ENCODE data around the gene SLCO1A2. TPM values are rescaled to one million over a fixed set of nuclear protein-coding genes. Genes with fewer than 3 reads are reported as not detected.

The SLCO1A2 gene
- total RNA-seq, 1 experiment from 2014 or later, result not detected

- no peak for ATAC-seq
- ChIA-PET POLR2A (no interaction called here), CTCF (no interaction called here)
- Histone ChIP-seq H3K27ac (ENCODE audit: low read length) (no peak overlapping the region), H3K36me3 (ENCODE audit: control insufficient read depth, insufficient read depth, low read length) (no peaks in the 10 kb centered on the region), H3K27me3 (ENCODE audit: control insufficient read depth, insufficient read depth, low read length) (no peaks in the 10 kb centered on the region), H3K4me1 (ENCODE audit: control insufficient read depth, insufficient read depth, low read length) (no peaks in the 10 kb centered on the region), H3K9me3 (ENCODE audit: control insufficient read depth, insufficient read depth, low read depth, low read length) (no peaks in the 10 kb centered on the region), H3K4me3 (ENCODE audit: low read depth in 2 of 2, low read length in 2 of 2) (no peak overlapping the region)
- TF ChIP-seq TCF7L2 (IDR thresholded peaks at IDR 0.05; ENCODE audit: low read depth, low read length) (no peak), SIN3A (IDR thresholded peaks at IDR 0.05; ENCODE audit: borderline replicate concordance, insufficient read depth, low read depth, low read length) (no peak), REST (IDR thresholded peaks at IDR 0.05; ENCODE audit: insufficient read depth in 1 of 2, low read depth in 2 of 2, low read length in 1 of 2) (no peak), POLR2AphosphoS5 (IDR thresholded peaks at IDR 0.05; ENCODE audit: low read depth, low read length) (no peak), CTCF (IDR thresholded peaks at IDR 0.05) (no peak)
- intact Hi-C loops (cut with micrococcal nuclease; ENCODE audit: unreplicated experiment) (no loop called here), in situ Hi-C loops (cut with HindIII; ENCODE audit: low pct_unique_long_range_greater_than_20kb, low sequenced_read_pairs) (no loop called here)
- BruUV-seq (replicated peaks), result no TSS peak
- no peak for DNase-seq (ENCODE audit: low read depth, low spot score)
Measured at GRCh38 chr12:21354641-21355040, 19.9 kb upstream of the SLCO1A2 start.

- BruUV-seq (replicated peaks), result no TSS peak
- Histone ChIP-seq H3K9me3 (ENCODE audit: control insufficient read depth, insufficient read depth, low read depth, low read length) (no peaks in the 10 kb centered on the region), H3K36me3 (ENCODE audit: control insufficient read depth, insufficient read depth, low read length) (no peaks in the 10 kb centered on the region), H3K4me3 (ENCODE audit: low read depth in 2 of 2, low read length in 2 of 2) (no peak overlapping the region), H3K4me1 (ENCODE audit: control insufficient read depth, insufficient read depth, low read length) (no peaks in the 10 kb centered on the region), H3K27ac (ENCODE audit: low read length) (no peak overlapping the region), H3K27me3 (ENCODE audit: control insufficient read depth, insufficient read depth, low read length) (no peaks in the 10 kb centered on the region)
- ChIA-PET POLR2A (no interaction called here), CTCF (no interaction called here)
- in situ Hi-C loops (cut with HindIII; ENCODE audit: low pct_unique_long_range_greater_than_20kb, low sequenced_read_pairs) (no loop called here), intact Hi-C loops (cut with micrococcal nuclease; ENCODE audit: unreplicated experiment) (no loop called here)
- DNase-seq (ENCODE audit: low read depth, low spot score) (no peak), ATAC-seq (no peak)
- TF ChIP-seq SIN3A (IDR thresholded peaks at IDR 0.05; ENCODE audit: borderline replicate concordance, insufficient read depth, low read depth, low read length) (no peak), POLR2AphosphoS5 (IDR thresholded peaks at IDR 0.05; ENCODE audit: low read depth, low read length) (no peak), TCF7L2 (IDR thresholded peaks at IDR 0.05; ENCODE audit: low read depth, low read length) (no peak), CTCF (IDR thresholded peaks at IDR 0.05) (no peak), REST (IDR thresholded peaks at IDR 0.05; ENCODE audit: insufficient read depth in 1 of 2, low read depth in 2 of 2, low read length in 1 of 2) (no peak)
Measured at GRCh38 chr12:21353948-21354347, 19.2 kb upstream of the SLCO1A2 start.

Data from Panc1 (cell line).